NCI-H460 (cell line): ENCODE measurements around the gene DNAJC5G. TPM values are rescaled to one million over a fixed set of nuclear protein-coding genes. Genes with fewer than 3 reads are reported as not detected.
"Not testable (repeated sequence)": the region's sequence is repeated elsewhere in the genome, so short reads cannot be mapped to it uniquely, and the experiment has no call there.

Experiments used
- DNase-seq: peaks from one replicate; pipeline ENCODE4 v3.0.0-alpha.2; 2016; ENCODE audit warnings: low read depth; ENCODE audit errors: extremely low read depth
- total RNA-seq: library from RNA; depleted of rRNA; stranded (reverse); fragments of >200 nt; shearing (Covaris generic); gene quantifications from 2 replicates; pipeline ENCODE4 v1.2.3, GENCODE V29; 2014

Gene DNAJC5G
- total RNA-seq, 1 experiment from 2014 or later: not detected

DNA sequence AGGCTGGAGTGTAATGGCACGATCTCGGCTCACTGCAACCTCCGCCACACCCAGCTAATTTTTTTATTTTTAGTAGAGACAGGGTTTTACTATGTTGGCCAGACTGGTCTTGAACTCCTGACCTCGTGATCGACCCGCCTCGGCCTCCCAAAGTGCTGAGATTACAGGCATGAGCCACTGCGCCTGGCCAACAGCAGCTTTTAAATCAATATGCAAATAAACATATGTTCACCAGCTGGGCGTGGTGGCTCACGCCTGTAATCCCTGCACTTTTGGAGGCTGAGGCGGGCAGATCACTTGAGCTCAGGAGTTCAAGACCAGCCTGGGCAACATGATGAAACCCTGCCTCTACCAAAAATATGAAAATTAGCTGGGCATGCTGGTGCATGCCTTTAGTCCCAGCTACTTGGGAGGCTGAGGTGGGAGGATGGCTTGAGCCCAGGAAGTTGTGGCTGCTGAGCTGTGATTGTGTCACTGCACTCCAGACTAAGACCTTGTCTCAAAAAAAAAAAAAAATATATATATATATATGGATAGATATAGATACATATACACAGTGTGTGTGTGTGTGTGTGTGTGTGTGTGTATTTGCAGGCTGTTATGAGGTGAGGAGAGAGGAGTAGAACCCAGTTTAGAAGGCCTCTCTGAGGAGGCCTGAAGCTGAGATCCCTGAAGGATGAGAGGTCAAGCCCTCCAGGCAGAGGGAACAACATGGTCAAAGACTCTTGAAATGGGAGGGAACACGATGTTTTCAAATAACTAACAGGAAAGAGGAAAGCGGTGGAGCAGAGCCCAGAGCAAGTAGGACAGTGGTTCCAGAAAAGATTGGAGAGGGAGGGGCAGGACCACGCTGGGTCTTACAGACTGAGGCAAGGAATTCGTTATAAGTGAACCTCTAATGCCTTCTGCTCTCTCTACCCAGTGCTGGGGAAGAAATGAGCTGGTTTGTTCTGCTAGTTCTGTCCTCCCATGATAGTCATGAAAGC is 2.4 kb upstream of the DNAJC5G start:
- DNase-seq: not testable (repeated sequence)

DNA sequence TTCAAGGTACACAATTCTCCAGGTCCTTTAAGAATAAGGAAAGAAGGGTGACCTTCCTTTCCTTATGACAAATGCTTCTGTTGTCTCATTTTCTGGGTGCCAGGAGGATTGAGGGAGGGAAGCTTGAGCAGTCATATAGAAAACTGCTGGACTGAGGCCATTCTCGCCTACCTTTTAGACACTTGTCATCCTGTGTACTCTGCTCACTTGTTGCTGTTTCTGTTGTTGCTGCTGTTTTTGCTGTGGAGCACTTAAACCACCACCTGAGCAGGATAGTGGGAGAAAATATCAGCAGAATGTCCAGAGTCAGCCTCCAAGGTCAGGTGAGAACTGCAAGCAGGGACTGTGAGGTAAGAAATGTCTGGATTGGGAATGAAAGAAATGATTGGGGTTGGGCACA is 2.8 kb downstream of the DNAJC5G start:
- no peak for DNase-seq

DNA sequence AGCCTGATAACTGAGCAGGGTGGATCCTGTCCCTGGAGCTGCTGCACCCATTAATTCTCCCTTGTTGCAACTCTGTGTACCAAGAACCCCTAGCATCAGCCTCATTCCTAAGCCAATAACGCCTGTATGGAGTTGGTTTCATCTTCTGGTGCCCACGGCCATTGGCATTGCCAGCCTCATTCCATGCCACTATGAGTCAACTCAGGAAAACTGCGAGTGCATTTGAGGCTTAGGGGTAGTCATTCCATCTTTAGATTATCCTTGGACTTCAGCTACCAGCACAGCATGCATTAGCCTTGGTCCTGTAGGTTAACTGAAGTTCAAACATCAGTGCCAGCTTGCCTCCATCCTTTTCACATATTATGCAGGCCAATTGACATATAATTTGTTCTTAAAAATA is 5.6 kb downstream of the DNAJC5G start:
- no peak for DNase-seq

DNA sequence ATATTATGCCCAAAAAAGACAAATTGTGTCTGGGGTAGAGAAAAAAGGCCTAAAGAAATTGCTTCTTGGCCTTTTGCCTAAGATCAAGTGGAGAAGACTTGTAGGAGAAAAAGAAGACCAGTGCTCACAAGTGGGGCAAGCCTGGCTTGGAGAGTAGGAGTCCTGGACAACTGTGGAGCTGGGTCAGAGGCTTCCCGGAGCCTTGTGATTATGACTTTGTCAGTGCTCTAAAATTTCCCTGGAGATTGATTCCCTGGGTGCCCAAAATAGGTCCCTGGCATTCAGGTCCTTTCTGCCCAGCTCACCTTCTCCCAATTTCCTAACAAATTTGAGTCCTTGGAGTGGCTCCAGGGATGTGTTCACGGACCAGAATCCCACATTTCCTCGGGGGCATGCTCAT is 6.2 kb downstream of the DNAJC5G start:
- DNase-seq: no peak

DNA sequence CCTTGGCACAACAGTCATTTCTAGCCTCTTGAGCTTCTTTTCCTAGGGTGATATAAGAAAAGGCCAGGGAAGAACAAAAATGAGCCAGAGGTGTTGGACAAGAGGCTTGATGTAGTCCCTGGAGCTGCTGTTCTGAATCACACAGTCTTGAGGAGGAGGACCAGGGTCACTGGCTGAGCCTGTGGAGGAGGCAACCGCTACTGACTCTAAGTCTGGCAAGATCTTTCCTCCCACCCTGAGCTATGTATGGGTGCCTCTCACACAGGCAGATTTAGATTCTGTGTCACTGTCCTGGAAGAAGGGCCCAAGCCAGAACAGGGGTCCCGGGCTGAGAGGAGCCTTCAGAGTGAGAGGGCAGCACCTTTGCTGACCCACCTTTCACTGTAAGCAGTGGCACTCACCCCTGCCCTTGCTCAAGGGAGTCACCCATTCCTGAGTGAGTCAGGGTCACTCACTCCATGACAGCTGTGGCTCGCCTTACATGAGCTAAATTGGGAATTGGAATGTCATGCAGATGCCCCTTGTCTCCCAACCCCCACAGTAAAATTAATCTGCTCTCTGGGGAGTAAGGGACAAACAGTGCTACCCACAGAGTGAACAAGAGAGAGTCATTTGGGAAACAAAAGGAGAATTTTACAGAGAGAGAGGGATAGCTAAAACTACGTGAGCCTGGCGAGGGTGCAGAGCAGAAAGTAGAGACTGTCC is 6.8 kb downstream of the DNAJC5G start, which contains the start of gene TRIM54:
Gene TRIM54, plus strand, starts transcription at position 575 of the 705 bp plus-strand sequence. CDS start 303 bp downstream, outside the sequence.
- no peak for DNase-seq

DNA sequence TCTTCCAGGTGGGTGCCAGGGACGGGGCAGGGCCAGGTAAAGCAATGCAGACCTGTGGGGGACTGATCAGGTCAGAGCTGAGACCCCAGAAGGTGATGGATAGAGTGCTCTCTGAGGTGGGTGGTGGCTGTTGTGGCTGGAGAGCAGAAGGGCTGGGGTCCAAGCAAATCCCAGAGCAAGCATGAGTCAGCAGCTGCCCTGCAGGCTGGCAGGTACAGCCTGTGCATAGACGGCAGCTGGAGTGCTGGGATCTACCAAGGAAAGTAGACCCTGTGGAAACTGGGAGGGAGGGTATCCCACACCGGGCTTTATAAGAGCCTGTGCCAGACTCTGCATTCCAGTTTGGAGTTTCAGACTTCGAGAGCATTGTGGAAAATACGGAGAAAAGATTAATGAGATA is 7.7 kb downstream of the DNAJC5G start:
- DNase-seq: no peak

DNA sequence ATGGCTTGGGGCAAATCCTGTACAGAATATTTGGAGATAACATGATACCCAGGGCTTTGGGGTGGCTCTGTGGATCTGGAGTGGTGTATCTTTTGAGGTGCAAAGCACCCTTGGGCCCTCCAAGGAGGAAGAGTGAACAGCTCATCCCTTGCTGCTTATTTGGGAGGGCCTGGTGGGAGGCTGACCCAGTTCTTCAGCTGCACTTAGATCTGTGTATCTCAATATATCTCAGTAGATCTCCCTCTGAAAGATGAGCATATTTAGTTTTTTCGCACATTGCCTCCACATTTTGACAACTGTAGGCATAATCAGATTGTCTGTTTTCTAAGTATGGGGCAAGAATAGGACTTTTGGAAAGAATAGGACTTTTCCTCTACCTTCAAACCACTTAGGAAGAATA is 9.8 kb downstream of the DNAJC5G start:
- DNase-seq: no peak

DNA sequence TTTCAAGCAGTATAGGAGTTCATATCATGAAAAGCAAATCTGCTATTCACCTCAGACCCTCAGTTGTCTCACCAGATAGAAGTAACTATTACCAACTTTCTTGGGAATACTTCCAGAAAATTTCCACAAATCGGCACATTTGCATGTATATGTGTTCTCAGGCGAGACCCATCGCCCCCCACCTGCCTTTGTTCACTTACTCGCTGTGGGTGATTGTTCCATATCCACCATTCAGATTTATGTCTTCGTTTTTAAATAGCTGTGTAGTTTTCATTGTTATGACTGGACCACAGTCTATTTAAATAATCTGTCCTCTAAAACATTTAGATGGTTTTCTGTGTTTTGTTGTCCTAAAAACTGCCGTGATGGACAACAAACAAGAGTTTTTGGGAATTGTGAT is 10.2 kb downstream of the DNAJC5G start:
- no peak for DNase-seq

DNA sequence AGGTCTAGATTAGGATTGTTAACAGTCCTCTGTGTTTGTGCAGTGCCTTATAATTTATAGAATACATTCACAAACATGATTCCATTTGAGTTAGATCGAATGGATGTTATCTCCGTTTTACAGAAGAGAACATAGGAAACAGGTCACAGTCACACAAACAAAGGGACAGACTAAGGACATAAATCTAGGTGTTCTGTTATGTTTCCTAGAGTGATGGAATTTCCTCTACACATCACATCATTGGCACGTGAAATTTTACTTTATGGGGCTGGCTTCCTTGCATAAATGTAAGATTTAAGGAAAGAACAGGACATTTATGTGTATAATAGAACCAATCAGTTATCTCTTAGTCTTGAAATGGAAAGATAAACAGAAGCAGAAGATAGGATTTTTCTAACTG is 13.4 kb downstream of the DNAJC5G start:
- DNase-seq: no peak

DNA sequence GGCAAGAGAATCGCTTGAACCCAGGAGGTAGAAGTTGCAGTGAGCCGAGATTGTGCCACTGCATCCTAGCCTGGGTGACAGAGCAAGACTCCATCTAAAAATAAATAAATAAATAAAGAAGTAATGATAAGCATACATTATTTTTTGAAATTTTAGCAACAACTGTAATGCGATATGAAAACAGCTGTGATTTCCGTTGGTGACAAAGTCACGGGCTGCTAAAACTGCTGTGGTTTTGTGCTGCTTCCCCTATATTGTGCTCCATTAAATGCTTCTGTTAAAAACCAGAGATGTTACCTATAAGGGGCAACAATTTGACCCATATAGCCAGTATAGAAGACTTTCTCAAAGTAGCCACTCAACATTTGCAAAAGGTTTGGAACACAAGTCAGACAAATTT is 15.3 kb downstream of the DNAJC5G start:
- no peak for DNase-seq

DNA sequence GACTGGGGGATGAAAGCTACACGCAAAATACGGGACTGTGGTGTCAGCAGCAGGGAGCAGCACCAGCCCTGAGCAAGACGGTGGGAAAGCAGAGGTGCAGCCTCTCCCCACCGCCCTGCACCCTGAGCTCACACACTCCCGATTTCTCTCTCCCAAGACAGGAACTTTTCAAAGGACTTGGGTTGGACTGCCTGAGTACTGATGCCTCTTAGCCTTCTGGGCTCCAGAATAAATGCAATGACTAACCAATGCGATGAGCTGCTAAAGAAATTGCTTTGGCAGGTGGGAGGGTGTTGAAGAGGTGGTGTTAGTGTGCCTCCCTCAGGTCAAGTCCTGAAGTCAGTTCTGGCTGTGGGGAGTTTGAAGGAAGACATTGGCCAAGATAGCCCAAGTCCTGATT is 16.6 kb downstream of the DNAJC5G start:
- DNase-seq: no peak

DNA sequence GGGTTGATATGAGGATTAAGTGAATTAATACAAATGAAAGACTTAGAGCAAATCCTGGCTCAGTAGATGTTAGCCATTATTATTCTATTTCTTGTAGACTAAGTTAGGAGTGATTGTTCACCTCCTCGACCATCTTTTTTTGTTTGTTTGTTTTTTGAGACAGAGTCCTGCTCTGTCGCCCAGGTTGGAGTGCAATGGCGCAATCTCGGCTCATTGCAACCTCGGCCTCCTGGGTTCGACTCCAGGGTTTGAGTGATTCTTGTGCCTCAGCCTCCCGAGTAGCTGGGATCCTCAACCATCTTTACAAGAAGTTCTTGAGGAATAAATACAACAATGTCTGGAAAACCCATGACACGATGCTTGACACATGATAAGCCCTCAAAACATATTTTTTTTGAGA is 19.7 kb downstream of the DNAJC5G start:
- no peak for DNase-seq

DNA sequence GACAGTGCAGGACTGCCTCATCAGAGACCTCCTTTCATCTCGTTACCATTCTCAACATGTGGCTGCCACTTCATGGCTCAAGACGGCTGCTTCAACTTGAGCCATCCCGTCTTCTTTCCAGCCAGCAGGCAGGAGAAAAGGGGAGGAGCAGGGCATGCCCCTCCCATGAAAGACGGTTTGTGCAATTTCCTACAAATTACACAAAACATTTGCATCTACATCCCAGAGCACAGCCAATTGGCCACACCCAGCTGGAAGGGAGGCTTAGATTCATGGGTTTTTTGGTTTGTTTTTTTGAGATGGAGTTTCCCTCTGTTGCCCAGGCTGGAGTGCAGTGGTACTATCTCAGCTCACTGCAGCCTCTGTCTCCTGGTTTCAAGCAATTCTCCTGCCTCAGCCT is 21.2 kb downstream of the DNAJC5G start:
- no peak for DNase-seq

DNA sequence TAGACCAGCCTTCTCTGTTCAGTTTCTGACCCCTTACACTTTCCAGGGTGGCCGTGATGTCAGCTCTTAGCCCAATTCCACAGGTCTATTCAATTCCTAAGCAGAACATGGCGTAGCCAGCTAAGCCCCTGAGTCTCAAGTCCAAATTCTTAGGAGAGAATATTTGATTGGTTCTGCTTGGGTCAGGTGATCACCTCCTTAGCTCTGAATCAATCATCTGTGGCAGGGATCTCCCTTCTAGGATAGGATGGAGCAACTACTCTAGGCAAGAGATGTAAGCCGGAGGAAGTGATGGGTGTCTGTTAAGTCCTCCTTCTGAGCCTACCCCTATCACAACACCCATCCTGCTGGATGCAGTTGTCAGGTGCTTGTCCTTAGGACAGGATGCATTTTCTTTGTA is 22.0 kb downstream of the DNAJC5G start:
- DNase-seq: no peak

DNA sequence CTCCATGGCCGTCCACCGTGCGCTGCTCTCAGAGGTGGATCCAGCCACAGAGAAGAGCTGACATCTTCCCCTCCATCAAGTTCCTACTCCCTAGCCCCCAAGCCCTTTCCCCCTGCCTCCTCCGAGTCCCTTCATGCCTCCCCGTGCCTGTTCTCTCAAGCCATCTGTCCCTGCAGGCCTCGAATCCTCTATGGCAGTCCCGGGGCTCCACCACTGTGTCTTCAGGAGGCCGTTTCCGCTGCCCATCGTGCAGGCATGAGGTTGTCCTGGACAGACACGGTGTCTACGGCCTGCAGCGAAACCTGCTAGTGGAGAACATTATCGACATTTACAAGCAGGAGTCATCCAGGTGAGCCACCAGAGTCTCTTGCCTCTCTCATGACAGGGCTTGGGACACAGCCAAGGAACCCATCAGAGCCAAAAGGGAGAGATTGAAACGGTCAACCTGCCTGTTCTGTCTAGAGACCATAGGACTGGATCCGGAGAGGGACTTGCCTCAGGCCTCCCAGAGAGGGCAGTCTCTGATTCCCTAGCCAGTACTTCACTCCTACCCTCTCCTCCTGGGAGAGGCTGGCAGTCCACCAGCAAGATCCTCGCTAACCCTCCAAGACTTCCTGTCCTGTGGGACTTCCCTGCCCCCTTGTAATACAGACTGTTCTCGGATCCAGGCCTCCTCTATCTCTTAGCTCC is 23.3 kb downstream of the DNAJC5G start:
- DNase-seq: no peak

DNA sequence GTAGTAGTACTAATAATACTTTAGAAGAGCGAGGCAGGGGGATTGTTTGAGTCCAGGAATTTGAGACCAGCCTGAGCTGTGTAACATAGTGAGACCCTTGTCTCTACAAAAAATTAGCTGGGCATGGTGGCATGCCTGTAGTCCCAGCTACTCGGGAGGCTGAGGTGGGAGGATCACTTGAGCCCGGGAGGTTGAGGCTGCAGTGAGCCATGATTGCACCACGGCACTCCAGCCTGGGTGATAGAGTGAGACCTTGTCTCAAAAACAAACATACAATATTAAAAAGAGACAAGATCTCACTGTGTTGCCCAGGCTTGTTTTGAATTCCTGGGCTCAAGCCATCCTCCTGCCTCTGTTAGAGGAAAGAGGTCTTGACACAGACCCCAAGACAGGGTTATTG is 25.4 kb downstream of the DNAJC5G start:
- DNase-seq: not testable (repeated sequence)

DNA sequence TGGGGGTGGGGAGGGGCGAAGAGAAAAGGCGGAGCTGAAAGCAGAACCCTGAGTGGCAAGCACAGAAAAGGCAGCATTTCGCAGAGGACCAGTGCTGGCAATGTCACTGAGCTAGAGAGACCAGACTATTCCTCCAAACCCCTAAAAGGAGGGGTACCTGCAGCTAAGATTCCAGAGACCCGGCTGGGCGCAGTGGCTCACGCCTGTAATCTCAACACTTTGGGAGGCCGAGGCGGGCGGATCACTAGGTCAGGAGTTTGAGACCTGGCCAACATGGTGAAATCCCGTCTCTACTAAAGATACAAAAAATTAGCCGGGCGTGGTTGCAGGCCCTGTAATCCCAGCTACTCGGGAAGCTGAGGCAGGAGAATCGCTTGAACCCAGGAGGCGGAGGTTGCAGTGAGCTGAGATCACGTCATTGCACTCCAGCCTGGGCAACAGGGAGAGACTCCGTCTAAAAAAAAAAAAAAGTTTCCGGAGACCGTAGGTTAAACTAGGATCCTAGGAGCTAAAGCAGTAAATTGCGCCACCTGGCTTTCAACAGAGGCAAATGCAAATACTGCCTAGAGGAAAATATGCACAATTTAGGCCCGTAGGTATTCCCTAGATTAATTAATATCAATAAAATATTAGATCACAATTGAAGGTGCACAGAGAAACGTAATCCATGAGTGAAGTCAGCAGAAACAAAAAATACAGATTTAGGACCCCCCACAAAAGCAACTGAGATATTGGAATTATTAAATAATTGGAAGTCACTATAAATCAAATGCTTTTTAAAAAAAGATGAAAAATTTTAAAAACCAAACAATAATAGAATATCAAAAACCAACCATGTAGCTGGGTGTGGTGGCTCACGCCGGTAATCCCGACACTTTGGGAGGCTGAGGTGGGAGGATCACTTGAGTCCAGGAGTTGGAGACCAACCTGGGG is 28.1 kb downstream of the DNAJC5G start:
- peak; percentile 78 for DNase-seq

DNA sequence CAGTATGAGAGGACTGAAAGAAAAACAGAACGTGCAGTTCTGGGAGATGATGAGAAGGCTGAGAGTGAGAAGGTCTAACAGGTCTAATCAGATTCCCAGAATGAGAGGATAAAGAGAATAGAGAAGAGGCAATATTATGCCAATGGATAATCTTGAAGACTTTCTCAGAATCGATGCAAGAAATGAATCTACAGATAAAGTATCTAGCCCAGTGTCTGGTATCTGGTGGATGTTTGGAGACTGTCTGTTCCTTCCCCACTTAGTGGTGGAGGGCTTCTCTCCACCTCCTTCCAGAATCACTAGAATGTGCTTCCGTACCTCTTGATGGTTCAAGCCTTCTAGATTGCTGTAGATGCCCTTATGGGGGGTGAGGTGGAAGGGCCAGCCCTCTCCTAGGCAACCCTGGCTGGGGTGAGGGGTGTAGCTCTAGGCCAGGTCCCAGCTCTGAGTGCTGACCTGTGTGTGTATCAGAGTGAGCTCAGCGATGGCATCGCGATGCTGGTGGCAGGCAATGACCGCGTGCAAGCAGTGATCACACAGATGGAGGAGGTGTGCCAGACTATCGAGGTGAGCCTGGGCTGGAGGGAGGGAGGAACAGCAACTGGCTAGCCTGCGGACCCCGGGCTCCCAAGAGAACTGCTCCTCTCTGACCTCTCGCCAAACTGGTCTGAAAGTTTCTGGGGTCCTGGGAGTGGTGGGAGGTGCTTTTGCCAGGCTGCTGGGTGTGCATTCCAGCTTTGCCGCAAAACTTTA is 29.4 kb downstream of the DNAJC5G start:
- no peak for DNase-seq

DNA sequence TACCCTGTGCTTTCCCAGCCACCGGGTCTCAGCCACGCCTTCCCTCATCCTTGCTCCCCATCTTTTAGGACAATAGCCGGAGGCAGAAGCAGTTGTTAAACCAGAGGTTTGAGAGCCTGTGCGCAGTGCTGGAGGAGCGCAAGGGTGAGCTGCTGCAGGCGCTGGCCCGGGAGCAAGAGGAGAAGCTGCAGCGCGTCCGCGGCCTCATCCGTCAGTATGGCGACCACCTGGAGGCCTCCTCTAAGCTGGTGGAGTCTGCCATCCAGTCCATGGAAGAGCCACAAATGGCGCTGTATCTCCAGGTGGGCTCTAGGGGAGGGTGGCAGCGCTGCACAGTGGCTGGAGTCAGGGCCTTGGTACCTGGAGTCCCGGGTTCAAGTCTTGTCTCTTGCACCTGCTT is 30.3 kb downstream of the DNAJC5G start:
- DNase-seq: no peak
